ENCODE measurements around the gene AOPEP.

DNA sequence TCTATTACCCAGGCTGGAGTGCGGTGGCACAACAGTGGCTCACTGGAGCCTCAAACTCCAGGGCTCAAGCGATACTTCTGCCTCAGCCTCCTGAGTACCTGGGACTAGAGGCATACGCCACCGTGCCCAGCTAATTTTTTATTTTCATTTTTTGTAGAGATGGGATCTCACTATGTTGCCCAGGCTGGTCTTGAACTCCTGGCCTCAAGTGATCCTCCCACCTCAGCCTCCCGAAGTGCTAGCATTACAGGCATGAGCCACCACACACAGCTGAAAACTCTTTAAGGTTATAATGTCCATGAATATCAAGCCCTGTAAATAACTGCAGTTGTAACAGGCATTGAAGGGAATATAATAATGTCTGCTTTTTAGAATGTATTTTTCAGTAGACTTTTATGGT is 271.2 kb downstream of the AOPEP start:
- TF ChIP-seq, protein P1, sequence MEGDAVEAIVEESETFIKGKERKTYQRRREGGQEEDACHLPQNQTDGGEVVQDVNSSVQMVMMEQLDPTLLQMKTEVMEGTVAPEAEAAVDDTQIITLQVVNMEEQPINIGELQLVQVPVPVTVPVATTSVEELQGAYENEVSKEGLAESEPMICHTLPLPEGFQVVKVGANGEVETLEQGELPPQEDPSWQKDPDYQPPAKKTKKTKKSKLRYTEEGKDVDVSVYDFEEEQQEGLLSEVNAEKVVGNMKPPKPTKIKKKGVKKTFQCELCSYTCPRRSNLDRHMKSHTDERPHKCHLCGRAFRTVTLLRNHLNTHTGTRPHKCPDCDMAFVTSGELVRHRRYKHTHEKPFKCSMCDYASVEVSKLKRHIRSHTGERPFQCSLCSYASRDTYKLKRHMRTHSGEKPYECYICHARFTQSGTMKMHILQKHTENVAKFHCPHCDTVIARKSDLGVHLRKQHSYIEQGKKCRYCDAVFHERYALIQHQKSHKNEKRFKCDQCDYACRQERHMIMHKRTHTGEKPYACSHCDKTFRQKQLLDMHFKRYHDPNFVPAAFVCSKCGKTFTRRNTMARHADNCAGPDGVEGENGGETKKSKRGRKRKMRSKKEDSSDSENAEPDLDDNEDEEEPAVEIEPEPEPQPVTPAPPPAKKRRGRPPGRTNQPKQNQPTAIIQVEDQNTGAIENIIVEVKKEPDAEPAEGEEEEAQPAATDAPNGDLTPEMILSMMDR (conservative IDR thresholded peaks at IDR 0.05 in 1 of 2, IDR thresholded peaks at IDR 0.05 in 1 of 2; ENCODE audit: extremely low read depth in 1 of 2, insufficient read depth in 1 of 2, low read depth in 1 of 2, low read length in 2 of 2): no peak
- no peak for TF ChIP-seq EZH2 (IDR thresholded peaks at IDR 0.05; ENCODE audit: borderline replicate concordance, low read length)

Measured in mammary epithelial cell (primary cell).